GM18520 (cell line): ENCODE measurements around the gene RBPMS2.
"Not testable (repeated sequence)": the region's sequence is repeated elsewhere in the genome, so short reads cannot be mapped to it uniquely, and the experiment has no call there.

Experiments
- ATAC-seq: cut with Tn5 transposase; IDR thresholded peaks from one replicate; pipeline ENCODE4 v1.9.1; 2021; ENCODE audit not compliant: unreplicated experiment

RBPMS2 gene

DNA sequence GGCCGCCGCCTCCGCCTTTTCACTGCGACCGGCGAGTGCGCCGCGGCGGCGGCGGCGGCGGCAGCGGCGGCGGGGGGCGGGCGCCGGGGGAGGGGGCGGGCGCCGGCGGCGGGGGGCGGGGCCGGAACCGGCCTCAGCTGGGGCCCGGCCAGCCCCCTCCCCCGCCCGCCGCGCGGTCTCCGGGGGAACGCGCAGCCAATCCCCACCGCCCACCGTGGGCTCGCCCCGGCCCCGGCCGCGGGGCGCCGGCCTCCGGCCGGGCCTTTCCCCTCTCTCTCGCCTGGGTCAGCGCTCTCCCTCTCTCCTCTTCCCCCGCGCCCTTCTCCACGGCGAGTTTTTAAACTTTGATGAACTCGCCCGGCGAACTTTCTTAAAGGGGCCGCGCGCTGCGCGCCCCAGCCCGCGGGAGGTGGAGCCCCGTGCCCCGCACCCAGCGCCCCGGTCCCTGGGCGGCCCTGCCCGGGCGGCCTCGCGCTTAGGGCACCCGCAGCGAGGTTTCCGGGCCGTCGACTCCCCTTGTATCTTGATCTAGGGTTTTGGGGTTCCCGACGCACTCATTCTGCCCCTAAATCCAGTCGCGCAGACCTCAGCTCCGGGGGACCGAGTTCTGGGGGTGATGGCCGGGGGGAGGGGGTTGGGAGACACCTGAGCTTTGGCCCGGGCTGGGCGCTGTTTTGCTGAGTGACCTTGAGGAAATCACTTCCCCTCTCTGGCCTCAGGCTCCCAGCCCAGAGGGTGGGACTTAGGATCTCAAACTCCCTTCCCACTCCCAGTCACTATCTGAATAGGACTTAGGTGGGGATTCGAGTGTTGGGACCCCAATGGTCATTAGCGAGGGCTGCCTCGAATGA lies at the start of gene RBPMS2:
TSS of gene RBPMS2 (minus strand) at position 39 of the 851 bp plus-strand sequence. CDS start 270 bp downstream, outside the sequence.
- no peak for ATAC-seq

DNA sequence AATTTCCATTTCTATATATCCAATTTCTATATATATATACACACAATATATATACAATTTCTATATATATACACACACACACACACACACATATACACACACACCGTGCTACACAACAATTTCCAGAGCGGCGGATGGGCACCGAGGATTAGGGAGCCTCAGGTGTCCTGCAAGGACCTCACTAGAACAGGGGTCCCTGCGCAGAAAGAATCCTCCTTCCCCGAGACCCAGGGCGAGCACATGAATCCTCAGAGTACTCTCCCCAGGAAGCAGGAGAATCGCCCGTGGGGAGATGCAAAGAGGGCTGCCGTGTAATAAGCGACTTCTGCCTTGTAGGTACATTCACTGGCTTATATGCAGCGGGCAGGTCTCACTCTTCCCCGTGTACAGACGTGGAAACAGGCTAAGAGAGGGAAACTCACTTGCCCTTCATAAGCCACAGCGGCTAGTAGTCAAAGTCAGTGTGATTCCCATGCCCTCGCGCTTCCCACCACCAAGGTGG lies 49.6 kb upstream of the RBPMS2 start:
- ATAC-seq: no peak

DNA sequence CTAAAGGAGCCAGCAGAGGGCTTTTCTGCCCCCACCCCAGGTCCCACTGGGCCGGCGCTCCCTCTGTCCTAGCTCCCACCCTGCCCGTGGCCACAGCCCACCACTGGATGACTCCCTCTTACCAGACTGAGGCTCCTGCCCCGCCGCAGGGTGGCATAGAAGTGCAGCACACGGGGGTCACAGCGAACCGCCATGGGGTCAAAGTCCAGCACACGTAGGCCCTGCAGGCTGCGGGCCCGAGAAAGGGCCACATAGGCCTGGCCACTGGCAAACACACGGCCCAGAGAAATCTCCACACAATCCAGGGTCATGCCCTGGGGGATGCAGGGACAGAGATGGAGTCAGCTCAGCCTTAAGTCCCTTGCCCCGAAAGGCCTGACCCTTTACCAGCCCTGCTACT lies 41.1 kb upstream of the RBPMS2 start:
- no peak for ATAC-seq

DNA sequence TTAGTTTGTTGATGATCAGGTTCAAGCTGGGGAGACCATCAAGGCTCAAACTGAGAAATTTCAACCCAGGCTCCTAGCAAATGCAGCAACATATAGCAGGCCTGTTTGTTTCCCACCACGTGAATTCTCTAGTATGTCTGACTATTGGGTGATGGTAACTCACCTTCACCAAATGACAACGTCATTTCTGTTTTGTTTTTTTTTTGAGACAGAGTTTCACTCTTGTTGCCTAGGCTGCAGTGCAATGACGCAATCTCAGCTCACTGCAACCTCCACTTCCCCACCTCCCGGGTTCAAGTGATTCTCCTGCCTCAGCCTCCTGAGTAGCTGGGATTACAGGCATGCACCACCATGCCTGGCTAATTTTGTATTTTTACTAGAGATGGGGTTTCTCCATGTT lies 39.6 kb upstream of the RBPMS2 start:
- ATAC-seq: not testable (repeated sequence)

DNA sequence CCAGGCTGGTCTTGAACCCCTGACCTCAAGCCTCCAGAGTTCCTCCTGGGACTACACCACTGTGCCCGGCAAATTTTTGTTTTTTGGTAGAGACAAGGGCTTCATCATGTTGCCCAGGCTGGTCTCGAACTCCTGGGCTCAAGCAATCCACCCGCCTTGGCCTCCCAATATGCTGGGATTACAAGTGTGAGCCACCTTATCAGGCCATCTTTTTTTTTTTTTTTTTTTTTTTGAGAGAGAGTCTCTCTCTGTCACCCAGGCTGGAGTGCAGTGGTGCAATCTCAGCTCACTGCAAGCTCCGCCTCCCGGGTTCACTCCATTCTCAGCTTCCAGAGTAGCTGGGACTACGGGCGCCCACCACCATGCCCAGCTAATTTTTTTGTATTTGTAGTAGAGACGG lies 38.9 kb upstream of the RBPMS2 start:
- ATAC-seq: not testable (repeated sequence)

DNA sequence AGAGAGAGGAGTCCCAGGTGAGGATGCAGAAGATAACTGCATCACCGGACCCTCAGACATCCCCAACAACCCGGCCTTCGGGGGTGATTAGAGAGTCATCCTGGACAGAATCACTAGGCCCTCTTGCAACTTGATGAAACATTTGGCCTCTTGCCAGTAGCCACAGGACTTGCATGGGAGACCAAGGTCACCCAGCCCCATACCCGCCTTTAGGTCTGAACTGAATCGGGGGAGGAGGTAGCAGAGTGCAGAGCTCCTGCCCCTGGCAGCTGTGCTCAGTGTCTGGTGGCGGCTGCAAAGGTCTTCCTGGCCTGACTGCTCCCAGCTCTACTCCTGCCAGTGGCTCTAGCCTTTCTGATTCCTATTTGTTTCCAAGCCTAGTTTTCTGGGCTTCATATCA lies 37.7 kb upstream of the RBPMS2 start:
- ATAC-seq: no peak

DNA sequence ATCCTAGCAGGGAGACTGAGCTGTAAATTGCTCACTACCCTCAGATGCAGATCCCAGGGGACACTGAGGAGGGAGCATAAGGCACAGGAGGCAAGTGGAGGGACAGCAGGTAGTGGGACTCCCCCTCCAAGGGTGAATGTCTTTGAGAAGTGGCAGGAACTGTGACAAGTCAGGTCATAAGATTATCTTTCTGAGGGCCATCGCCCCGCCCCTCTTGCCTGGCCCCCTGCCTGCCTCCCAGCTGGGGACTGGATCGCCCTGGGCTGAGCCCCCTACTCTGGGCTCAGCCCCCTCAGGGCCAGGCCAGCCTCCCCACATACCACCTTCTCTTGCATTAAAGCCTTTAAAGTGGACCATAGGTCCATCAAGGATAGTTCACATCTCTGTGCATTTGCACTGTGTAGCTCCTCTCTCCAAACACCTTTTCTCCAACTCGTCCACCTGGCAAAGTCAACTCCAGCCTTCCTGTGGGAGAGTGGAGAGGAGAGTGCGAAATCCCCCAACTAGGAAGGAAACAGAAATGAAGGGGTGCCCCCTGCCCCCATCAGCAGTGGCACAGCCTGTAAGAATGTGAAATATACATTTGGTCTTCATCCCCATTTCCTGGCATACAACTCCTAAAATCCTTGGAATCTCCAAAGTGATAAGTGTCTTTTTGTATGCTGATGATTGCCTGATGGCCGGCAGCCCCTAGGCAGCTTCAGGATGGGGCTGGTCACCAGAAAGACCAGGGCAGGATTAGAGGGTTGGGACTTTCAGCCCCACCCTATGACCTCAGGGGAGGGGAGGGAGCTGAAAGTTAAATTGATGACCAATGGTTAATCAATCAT lies 35.3 kb upstream of the RBPMS2 start:
- ATAC-seq: no peak

DNA sequence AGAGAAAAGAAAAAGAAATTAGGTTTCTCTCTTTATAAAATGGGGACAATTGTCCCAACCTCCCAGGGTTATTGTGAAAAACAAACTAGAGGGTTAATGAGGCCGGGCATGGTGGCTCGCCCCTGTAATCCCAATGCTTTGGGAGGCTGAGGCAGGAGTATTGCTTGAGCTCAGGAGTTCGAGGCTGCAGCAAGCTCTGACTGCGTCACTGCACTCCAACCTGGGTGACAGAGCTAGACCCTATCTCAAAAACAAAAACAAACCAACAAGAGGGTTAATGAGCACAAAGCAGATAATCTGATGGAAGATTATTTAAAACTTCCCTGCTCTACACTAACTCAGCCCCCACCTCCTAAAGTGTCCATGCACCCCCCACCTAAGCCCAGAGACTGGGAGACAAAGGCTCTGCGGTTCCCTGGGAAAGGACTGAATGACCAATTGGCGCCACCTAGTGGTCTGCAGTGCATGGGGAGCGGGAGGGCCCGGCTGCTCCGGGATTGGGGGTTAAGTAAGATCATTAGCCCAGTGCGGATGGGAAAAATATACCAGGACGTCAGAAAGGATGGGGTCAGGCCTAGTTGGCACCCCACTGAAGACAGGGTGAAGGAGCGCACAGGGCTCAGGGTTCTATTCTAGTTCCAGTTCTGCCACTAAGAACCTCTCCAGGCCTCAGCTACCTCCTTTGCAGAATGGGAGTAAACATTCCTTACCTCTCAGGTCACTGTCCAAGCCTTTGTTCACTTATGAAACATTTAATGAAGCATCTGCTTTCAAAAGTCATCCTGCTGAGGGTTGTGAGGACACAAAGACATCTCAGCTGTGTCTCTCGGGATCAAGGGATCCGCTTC lies 34.5 kb upstream of the RBPMS2 start:
- ATAC-seq: no peak

DNA sequence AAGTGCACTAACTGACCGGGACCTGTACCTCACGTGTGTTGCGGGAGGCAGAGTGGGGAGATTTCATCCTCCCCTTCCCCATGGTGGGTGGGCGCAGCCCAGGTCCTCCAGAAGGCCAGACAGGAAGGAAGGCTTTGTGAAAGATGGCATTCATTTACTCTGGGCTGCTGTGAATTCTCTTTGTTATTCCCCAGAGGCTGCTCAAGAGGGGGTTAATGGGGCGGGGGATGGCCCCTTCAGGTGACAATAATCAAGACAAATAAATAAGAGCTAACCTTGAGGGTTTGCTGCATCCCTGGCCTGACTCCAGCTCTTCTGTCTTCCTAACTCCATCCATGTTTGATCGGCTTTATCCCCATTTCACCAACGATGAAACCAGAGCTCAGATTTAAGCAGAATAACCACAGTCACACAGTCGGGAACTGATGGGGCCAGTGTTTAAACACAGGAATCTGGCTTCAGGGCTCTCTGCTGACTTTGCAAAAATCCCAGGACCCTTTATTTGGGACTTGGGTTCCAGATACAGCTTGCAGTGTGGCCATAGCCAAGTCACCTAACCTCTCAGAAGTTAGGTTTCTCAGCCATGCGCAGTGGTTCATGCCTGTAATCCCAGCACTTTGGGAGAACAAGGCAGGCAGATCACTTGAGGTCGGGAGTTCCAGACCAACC lies 33.5 kb upstream of the RBPMS2 start:
- ATAC-seq: no peak

DNA sequence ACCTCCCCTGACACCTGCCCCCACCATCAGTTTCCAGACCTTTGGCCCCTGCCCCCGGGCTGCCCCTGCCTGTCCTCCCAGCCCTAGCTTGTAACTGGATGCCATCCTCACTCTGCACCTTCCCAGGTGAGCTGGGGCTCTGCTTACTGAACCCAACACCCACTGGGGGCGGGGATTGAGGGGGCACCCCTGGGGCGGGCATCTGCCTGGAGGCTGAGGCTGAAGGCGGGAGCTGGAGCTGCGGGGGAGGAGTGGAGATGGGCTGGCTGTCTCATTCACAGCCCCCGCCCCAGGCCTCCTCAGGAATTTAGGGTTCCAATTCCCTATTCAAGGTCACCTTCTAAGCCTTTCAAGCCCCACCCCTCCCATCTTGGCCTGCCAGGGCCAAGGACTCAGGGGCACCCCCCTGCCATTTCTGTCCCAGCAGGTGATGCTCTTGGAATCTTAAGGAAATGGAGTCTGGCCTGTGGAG lies 32.4 kb upstream of the RBPMS2 start:
- no peak for ATAC-seq

DNA sequence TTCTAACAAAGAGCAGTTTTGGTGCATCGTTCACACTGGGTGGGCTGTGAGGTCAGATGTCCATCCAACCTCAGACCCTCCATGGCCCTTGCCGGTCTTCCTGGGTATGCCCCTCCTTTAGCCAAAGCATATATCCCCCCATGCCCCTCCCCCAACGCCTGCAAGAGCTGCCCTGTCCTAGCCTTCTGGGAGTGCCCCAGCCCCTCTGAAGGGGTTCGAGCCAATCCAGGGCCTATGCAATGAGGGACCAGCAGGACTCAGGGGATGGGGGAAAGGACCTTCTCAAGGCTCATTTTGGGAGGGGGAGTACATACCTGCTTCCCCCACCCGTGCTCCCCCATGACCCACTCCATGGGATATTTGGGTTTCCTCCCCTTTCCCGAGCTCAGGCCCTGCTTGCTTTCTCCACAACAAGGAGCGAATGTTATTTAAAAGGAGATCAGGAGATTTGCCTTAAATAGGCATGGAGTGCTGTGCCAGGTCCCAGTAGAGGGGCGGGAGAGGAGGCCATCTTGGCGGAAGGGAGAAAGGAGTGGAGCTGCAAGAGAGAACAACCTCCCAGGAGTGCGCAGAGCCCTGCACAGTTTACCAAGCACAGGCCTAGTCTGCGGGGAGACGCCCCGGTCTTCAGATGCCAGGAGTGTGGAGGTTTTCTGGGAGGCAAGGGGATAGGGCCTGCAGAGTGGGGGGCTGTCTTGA lies 31.8 kb upstream of the RBPMS2 start:
- no peak for ATAC-seq

DNA sequence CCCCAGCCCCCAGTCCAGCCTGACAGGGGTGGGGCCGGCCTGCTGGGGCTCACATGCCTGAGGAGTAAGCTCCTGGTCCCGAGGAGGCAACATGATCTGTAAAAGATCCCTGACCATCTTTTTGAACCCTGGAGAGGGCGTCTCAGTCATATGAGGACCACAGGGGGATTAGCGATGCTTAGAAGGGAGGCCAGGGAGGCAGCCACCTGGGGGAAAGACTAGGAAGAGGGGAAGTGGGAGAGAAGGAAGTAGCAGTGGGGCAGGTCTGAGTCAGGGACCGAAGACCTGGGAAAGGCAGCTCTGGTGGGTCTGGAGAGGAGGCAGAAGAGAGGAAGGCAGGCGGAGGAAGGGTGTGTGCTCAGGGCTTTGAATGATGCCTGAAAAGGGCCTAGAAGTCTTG lies 31.1 kb upstream of the RBPMS2 start:
- no peak for ATAC-seq

DNA sequence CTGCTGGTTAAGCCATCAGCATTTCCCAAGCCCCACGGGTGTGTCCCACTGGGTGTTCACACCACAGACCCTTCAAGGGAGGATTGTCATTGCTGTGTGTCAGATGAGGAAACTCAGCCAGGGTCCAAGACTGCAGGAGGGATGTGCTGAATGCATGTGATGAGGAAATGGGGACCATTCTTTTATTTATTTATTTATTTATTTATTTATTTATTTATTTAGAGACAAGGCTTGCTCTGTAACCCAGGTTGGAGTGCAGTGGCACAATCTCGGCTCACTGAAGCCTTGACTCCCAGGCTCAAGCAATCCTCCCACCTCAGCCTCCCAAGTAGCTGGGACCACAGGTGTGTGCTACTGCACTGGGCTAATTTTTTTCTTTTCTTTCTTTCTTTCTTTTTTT lies 29.2 kb upstream of the RBPMS2 start:
- ATAC-seq: no peak

DNA sequence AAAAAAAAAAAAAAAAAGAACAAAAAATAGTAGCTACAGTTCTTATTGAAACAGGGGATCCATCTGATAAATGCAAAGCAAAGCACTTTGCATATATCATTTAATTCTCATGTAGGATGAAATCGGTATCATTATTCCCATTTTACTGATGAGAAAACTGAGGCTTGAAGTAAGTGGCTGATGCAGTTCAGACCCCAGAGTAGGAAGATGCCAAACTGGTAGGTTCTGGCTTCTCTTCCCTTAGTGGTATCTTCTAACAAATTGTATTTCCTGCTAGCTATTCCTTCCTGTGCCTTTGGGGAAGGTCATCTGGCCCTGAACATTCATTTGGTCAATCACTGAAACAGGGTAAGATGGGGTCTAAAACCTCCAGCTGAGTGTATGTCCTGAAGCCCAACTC lies 28.1 kb upstream of the RBPMS2 start:
- ATAC-seq: no peak

DNA sequence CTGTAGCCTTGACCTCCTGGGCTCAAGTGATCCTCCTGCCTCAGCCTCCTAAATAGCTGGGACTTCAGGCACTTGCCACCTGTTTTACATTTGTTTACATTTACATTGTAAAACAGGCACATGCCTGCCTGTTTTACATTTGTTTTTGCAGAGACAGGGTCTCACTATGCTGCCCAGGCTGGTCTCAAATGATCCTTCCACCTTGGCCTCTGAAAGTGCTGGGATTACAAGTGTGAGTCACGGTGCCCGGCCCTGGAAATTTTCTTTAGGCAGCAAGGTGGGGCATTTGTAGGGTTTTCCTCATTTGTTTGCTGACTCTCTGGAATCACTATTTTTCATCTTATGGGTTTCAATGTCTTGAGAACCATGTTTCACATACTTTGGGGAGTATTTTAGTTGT lies 25.1 kb upstream of the RBPMS2 start:
- ATAC-seq: no peak

DNA sequence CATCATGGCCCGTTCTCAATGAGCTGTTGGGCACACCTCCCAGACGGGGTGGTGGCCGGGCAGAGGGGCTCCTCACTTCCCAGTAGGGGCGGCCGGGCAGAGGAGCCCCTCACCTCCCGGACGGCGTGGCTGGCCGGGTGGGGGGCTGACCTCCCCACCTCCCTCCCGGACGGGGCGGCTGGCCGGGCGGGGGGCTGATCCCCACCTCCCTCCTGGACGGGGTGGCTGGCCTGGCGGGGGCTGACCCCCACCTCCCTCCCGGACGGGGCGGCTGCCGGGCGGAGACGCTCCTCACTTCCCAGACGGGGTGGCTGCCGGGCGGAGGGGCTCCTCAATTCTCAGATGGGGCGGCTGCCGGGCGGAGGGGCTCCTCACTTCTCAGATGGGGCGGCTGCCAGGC lies 23.5 kb upstream of the RBPMS2 start:
- ATAC-seq: not testable (repeated sequence)

DNA sequence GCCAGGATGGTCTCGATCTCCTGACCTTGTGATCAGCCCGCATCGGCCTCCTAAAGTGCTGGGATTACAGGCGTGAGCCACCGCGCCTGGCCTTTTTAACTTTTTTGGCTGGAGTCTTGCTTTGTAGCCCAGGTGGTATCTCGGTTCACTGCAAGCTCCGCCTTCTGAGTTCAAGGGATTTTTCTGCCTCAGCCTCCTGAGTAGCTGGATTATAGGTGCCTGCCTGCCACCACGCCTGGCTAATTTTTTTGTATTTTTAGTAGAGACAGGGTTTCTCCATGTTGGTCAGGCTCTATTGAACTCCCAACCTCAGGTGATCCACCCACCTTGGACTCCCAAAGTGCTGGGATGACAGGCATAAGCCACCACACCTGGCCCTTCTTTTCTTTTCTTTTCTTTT lies 20.5 kb upstream of the RBPMS2 start:
- not testable (repeated sequence) for ATAC-seq

DNA sequence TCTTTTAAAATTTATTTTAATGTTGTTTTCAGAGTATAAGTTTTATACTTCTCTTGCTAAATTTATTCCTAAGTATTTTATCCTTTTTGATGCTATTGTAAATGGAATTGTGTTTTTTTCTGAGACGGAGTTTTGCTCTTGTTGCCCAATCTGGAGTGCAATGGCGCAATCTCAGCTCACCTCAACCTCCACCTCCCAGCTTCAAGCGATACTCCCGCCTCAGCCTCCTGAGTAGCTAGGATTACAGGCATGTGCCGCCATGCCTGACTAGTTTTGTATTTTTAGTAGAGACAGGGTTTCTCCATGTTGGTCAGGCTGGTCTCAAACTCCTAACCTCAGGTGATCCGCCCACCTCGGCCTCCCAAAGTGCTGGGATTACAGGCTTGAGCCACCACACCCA lies 19.9 kb upstream of the RBPMS2 start:
- not testable (repeated sequence) for ATAC-seq

DNA sequence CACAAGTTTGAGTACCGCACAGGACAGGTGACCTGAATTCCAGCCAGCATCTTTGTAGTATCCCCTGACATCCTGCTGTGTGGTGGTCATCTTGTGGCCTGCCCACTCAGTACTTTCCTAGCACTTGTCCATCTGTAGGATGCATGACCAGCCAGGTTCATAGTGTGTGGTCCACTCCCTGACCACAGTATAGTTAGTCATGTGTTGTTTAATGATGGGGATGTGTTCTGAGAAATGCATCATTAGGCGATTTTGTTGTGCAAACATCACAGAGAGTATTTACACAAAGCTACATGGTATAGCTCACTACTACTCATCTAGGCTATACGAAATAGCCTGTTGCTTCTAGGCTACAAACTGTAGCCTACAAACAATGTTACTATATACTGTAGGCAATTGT lies 16.9 kb upstream of the RBPMS2 start:
- ATAC-seq: no peak

DNA sequence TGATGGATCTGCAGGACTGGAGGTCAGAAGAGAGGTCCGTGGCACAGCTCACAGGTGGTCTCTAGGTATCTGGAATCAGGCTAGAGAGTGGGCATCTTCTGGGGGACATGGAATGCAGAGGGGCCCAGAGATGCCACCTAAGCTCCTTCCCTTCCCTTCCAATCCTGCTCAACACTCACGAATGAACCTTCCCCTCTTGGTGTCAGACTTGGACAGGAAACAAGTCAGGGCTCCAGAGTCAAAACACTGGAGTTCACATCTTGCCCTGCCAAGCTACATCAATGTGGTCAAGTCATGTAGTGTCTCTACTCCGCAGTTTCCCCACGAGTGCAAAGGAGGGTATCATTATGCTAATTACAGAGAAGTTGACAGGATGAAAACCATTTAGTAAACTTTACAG lies 16.0 kb upstream of the RBPMS2 start:
- ATAC-seq: no peak
